RWPE1 (cell line): ENCODE data around the gene ARSK.

Source experiments
- CTCF ChIA-PET: fragments of 350-600 bp; sonication (Branson Sonifier 250); formaldehyde crosslinking; extraction: SDS; loops from one replicate; lab custom pipeline; 2021; lab: Yijun Ruan, JAX
- POLR2A ChIA-PET: fragments of 400-600 bp; formaldehyde crosslinking; extraction: SDS; loops from one replicate; lab custom pipeline; 2020; ENCODE audit warnings: antibody characterized with exemption; ENCODE audit not compliant: low non-redundant PET; lab: Yijun Ruan, JAX
- DNase-seq: peaks from one replicate; pipeline ENCODE4 v3.0.0; 2012; ENCODE audit warnings: low spot score
- H3K27ac ChIP-seq: fragments of 450-650 bp; 2 replicates; pipeline ENCODE4 v1.5.1; 2017
- CTCF ChIP-seq: fragments of 450-650 bp; conservative IDR thresholded peaks from 2 replicates; pipeline ENCODE4 v1.5.1; 2017; ENCODE audit warnings: low read depth, mild to moderate bottlenecking

Gene ARSK

GRCh38 chr5:95654196-95654595 is 99.3 kb downstream of the ARSK start:
- TF ChIP-seq CTCF = no peak
- no peak overlapping the region for H3K27ac ChIP-seq
- no peak for DNase-seq
- POLR2A ChIA-PET = no interaction called here
- CTCF ChIA-PET = interaction anchor here (2.4 kb wide), 1 partner anchor 10 kb away, joined by 10 read pairs; no protein-coding TSS in a partner anchor
